Activated T-cell treated with anti-CD3 and anti-CD28 coated beads, Interleukin-2, amount 50 U/mL, for 72 hours (primary cell): Measurements from ENCODE around the gene TRIM8. TPM values are rescaled to one million over a fixed set of nuclear protein-coding genes. Genes with fewer than 3 reads are reported as not detected.

Experiments used
- ATAC-seq, 2 donors: fragments of 150-1000 bp; cut with Tn5 transposase; replicated peaks in 1 of 2; 2 replicates each; pipeline ENCODE4 v1.10.0; 2021; ENCODE audit warnings: moderate library complexity in 2 of 2, mild to moderate bottlenecking in 1 of 2
- DNase-seq, 2 donors: peaks; one replicate each; pipeline ENCODE4 v3.0.0; 2021 to 2022; ENCODE audit warnings: mixed read lengths in 1 of 2
- H3K27ac Mint-ChIP-seq: one replicate; pipeline ENCODE4 v1.8.0; 2022; ENCODE audit warnings: mild to moderate bottlenecking, moderate library complexity, mixed read lengths
- H3K27me3 Mint-ChIP-seq: one replicate; pipeline ENCODE4 v1.8.0; 2022; ENCODE audit warnings: low read depth, mixed read lengths
- H3K36me3 Mint-ChIP-seq, 2 donors: one replicate each; pipeline ENCODE4 v1.8.0; 2022; ENCODE audit warnings: mixed read lengths in 2 of 2, mild to moderate bottlenecking in 1 of 2; ENCODE audit not compliant: insufficient read depth in 2 of 2
- H3K4me1 Mint-ChIP-seq: one replicate; pipeline ENCODE4 v1.8.0; 2022; ENCODE audit warnings: low read depth, mixed read lengths
- H3K4me3 Mint-ChIP-seq, 2 donors: one replicate each; pipeline ENCODE4 v1.8.0; 2022; ENCODE audit warnings: mild to moderate bottlenecking in 2 of 2, mixed read lengths in 2 of 2, moderate library complexity in 2 of 2
- H3K9me3 Mint-ChIP-seq, 2 donors: one replicate each; pipeline ENCODE4 v1.8.0; 2022; ENCODE audit warnings: mixed read lengths in 2 of 2
- total RNA-seq, 2 donors: library from RNA; stranded (reverse); gene quantifications; one replicate each; pipeline ENCODE4 v1.2.3, GENCODE V29; 2022

Gene TRIM8
- total RNA-seq, 2 donors from 2014 or later: 57.9 to 58.2 TPM

GRCh38 chr10:102644646-102645387, 538 bp downstream of the TRIM8 start:
- DNase-seq (peak; percentile 89 to 91), ATAC-seq (peak; percentile 32 to 44)
- peaks cover 49% of the 10 kb centered on the region for H3K4me1 Mint-ChIP-seq
- H3K27me3 Mint-ChIP-seq: no peaks in the 10 kb centered on the region
- no peaks in the 10 kb centered on the region for H3K9me3 Mint-ChIP-seq
- peak overlapping the region; percentile 89 for H3K27ac Mint-ChIP-seq
- H3K4me3 Mint-ChIP-seq: peak overlapping the region; percentile 83 to 89
- peaks cover 9% of the 10 kb centered on the region in 2 donors for H3K36me3 Mint-ChIP-seq

- peak overlapping the region; percentile 83 to 89 for H3K4me3 Mint-ChIP-seq
- DNase-seq: peak; percentile 35 to 47
- H3K27me3 Mint-ChIP-seq: no peaks in the 10 kb centered on the region
- no peaks in the 10 kb centered on the region for H3K9me3 Mint-ChIP-seq
- H3K36me3 Mint-ChIP-seq: peaks cover 9% of the 10 kb centered on the region in 2 donors
- peaks cover 53% of the 10 kb centered on the region for H3K4me1 Mint-ChIP-seq
- peak overlapping the region; percentile 89 for H3K27ac Mint-ChIP-seq
- ATAC-seq: no peak
Measured at GRCh38 chr10:102645388-102645740, 1.1 kb downstream of the TRIM8 start.

- H3K9me3 Mint-ChIP-seq: no peaks in the 10 kb centered on the region
- peak overlapping the region; percentile 83 to 89 for H3K4me3 Mint-ChIP-seq
- H3K27me3 Mint-ChIP-seq: no peaks in the 10 kb centered on the region
- peaks cover 9% of the 10 kb centered on the region in 2 donors for H3K36me3 Mint-ChIP-seq
- ATAC-seq: peak; percentile 61 to 62
- DNase-seq: peak; percentile 81 to 86
- peaks cover 59% of the 10 kb centered on the region for H3K4me1 Mint-ChIP-seq
- peak overlapping the region; percentile 89 for H3K27ac Mint-ChIP-seq
Measured at GRCh38 chr10:102645741-102646609, 1.7 kb downstream of the TRIM8 start.

GRCh38 chr10:102646610-102647442, 2.5 kb downstream of the TRIM8 start:
- no peaks in the 10 kb centered on the region for H3K27me3 Mint-ChIP-seq
- H3K4me3 Mint-ChIP-seq: peak overlapping the region; percentile 83 to 89
- H3K27ac Mint-ChIP-seq: peak overlapping the region; percentile 89
- H3K9me3 Mint-ChIP-seq: no peaks in the 10 kb centered on the region
- peaks cover 62% of the 10 kb centered on the region for H3K4me1 Mint-ChIP-seq
- no peak for ATAC-seq
- DNase-seq: peak; percentile 57 to 66
- H3K36me3 Mint-ChIP-seq: peaks cover 9% of the 10 kb centered on the region in 2 donors

GRCh38 chr10:102647443-102648268, 3.4 kb downstream of the TRIM8 start:
- peaks cover 9 to 11% of the 10 kb centered on the region in 2 donors for H3K36me3 Mint-ChIP-seq

GRCh38 chr10:102648269-102648888, 4.1 kb downstream of the TRIM8 start:
- DNase-seq (no peak), ATAC-seq (no peak)
- no peaks in the 10 kb centered on the region for H3K9me3 Mint-ChIP-seq
- peaks cover 9 to 13% of the 10 kb centered on the region in 2 donors for H3K36me3 Mint-ChIP-seq
- no peaks in the 10 kb centered on the region for H3K27me3 Mint-ChIP-seq
- H3K4me3 Mint-ChIP-seq: peak overlapping the region; percentile 83 to 89
- H3K4me1 Mint-ChIP-seq: peaks cover 76% of the 10 kb centered on the region
- H3K27ac Mint-ChIP-seq: peak overlapping the region; percentile 22

More at GRCh38 chr10:102647443-102648268, 3.4 kb downstream of the TRIM8 start:
- no peak for ATAC-seq
- peak overlapping the region; percentile 30 for H3K27ac Mint-ChIP-seq
- no peak for DNase-seq
- peak overlapping the region; percentile 83 to 89 for H3K4me3 Mint-ChIP-seq
- H3K4me1 Mint-ChIP-seq: peaks cover 69% of the 10 kb centered on the region
- H3K27me3 Mint-ChIP-seq: no peaks in the 10 kb centered on the region
- H3K9me3 Mint-ChIP-seq: no peaks in the 10 kb centered on the region

GRCh38 chr10:102648889-102649796, 4.9 kb downstream of the TRIM8 start:
- Mint-ChIP-seq H3K27me3 (no peaks in the 10 kb centered on the region), H3K9me3 (no peaks in the 10 kb centered on the region), H3K4me3 (peak overlapping the region; percentile 83 to 89), H3K27ac (peak overlapping the region; percentile 21), H3K4me1 (peaks cover 83% of the 10 kb centered on the region), H3K36me3 (peaks cover 9 to 18% of the 10 kb centered on the region in 2 donors)
- DNase-seq (peak; percentile 43 to 48), ATAC-seq (no peak)

GRCh38 chr10:102649797-102650654, 5.7 kb downstream of the TRIM8 start:
- peaks cover 90% of the 10 kb centered on the region for H3K4me1 Mint-ChIP-seq
- ATAC-seq (no peak), DNase-seq (no peak)
- peaks cover 13 to 17% of the 10 kb centered on the region in 2 donors for H3K36me3 Mint-ChIP-seq
- no peaks in the 10 kb centered on the region for H3K9me3 Mint-ChIP-seq
- H3K4me3 Mint-ChIP-seq: peak overlapping the region; percentile 83 to 89
- no peaks in the 10 kb centered on the region for H3K27me3 Mint-ChIP-seq
- H3K27ac Mint-ChIP-seq: no peak overlapping the region

GRCh38 chr10:102650655-102651454, 6.6 kb downstream of the TRIM8 start:
- Mint-ChIP-seq H3K36me3 (peaks cover 14 to 16% of the 10 kb centered on the region in 2 donors), H3K9me3 (no peaks in the 10 kb centered on the region), H3K27ac (peak overlapping the region; percentile 75), H3K4me3 (peak overlapping the region; percentile 75 to 88), H3K27me3 (no peaks in the 10 kb centered on the region), H3K4me1 (peaks cover 88% of the 10 kb centered on the region)
- ATAC-seq: no peak
- DNase-seq: no peak
